Stimulated activated naive CD8-positive, alpha-beta T cell treated with anti-CD3 and anti-CD28 coated beads, Interleukin-15, Interleukin-2, amounts not matched to agents 100 U/mL and 50 U/mL, for 24 hours (primary cell): ENCODE data around the gene THAP9.
"Not testable (repeated sequence)": the region's sequence is repeated elsewhere in the genome, so short reads cannot be mapped to it uniquely, and the experiment has no call there.

ENCODE experiments used
- ATAC-seq: fragments of 150-1000 bp; cut with Tn5 transposase; one replicate; pipeline ENCODE4 v1.10.0; 2021
- DNase-seq: peaks from one replicate; pipeline ENCODE4 v3.0.0; 2021

Gene THAP9

GRCh38 chr4:82893942-82894341 is 6.6 kb upstream of the THAP9 start:
- no peak for ATAC-seq
- DNase-seq, result no peak

- no peak for ATAC-seq
- no peak for DNase-seq
These were observed 3.8 kb upstream of the THAP9 start for GRCh38 chr4:82896755-82897154.

GRCh38 chr4:82898322-82899243 is 2.0 kb upstream of the THAP9 start:
- ATAC-seq, result no peak
- DNase-seq, result no peak

- ATAC-seq (no peak), DNase-seq (no peak)
These were observed 1.0 kb upstream of the THAP9 start for GRCh38 chr4:82899374-82900065.

- ATAC-seq, result no peak
- DNase-seq, result no peak
These were observed 497 bp upstream of the THAP9 start for GRCh38 chr4:82900066-82900410.

- ATAC-seq, result no peak
These were observed 716 bp downstream of the THAP9 start for GRCh38 chr4:82901183-82901718.

GRCh38 chr4:82903737-82904136 is 3.2 kb downstream of the THAP9 start:
- peak; percentile 51 for ATAC-seq

More at GRCh38 chr4:82901183-82901718, 716 bp downstream of the THAP9 start:
- no peak for DNase-seq

GRCh38 chr4:82905205-82905604 is 4.7 kb downstream of the THAP9 start:
- DNase-seq (peak; percentile 40), ATAC-seq (peak; percentile 50)

More at GRCh38 chr4:82903737-82904136, 3.2 kb downstream of the THAP9 start:
- DNase-seq, result peak; percentile 29

GRCh38 chr4:82906469-82906868 is 5.9 kb downstream of the THAP9 start:
- no peak for ATAC-seq
- DNase-seq, result no peak

- DNase-seq, result no peak
- no peak for ATAC-seq
These were observed 8.8 kb downstream of the THAP9 start for GRCh38 chr4:82909326-82909725.

GRCh38 chr4:82913305-82913704 is 12.8 kb downstream of the THAP9 start:
- ATAC-seq (no peak), DNase-seq (no peak)

- not testable (repeated sequence) for DNase-seq, ATAC-seq
These were observed 13.4 kb downstream of the THAP9 start for GRCh38 chr4:82913968-82914367.

GRCh38 chr4:82918091-82918490 is 17.6 kb downstream of the THAP9 start:
- ATAC-seq (no peak), DNase-seq (no peak)

- no peak for DNase-seq
- ATAC-seq, result no peak
These were observed 18.9 kb downstream of the THAP9 start for GRCh38 chr4:82919386-82919785.

- ATAC-seq (no peak), DNase-seq (no peak)
These were observed 21.3 kb downstream of the THAP9 start for GRCh38 chr4:82921795-82922194.

- ATAC-seq, result no peak
- DNase-seq, result no peak
These were observed 30.6 kb downstream of the THAP9 start for GRCh38 chr4:82930848-82931755.

GRCh38 chr4:82934441-82934840 is 33.9 kb downstream of the THAP9 start:
- ATAC-seq (no peak), DNase-seq (no peak)

- ATAC-seq, result no peak
- no peak for DNase-seq
These were observed 38.9 kb downstream of the THAP9 start for GRCh38 chr4:82939414-82939813.

GRCh38 chr4:82947498-82947897 is 47.0 kb downstream of the THAP9 start:
- no peak for ATAC-seq
- DNase-seq, result no peak

GRCh38 chr4:82948647-82949204 is 48.2 kb downstream of the THAP9 start:
- ATAC-seq, result no peak
- no peak for DNase-seq

GRCh38 chr4:82951196-82951595 is 50.7 kb downstream of the THAP9 start:
- no peak for ATAC-seq
- DNase-seq, result no peak

- DNase-seq, result no peak
- ATAC-seq, result no peak
These were observed 53.7 kb downstream of the THAP9 start for GRCh38 chr4:82954212-82954611.
